ENCODE measurements around the gene RCCD1.

GRCh38 chr15:90932660-90932991, 22.1 kb upstream of the RCCD1 start:
- TF ChIP-seq CTCF (conservative IDR thresholded peaks at IDR 0.05; ENCODE audit: low read depth, low read length) (no peak; the same call in 1 of the 2 replicates), EZH2 (IDR thresholded peaks at IDR 0.05; ENCODE audit: borderline replicate concordance, low read depth, low read length, poor library complexity, severe bottlenecking) (no peak)

All from A673 (cell line).